ENCODE measurements around the gene DBF4.

DNA sequence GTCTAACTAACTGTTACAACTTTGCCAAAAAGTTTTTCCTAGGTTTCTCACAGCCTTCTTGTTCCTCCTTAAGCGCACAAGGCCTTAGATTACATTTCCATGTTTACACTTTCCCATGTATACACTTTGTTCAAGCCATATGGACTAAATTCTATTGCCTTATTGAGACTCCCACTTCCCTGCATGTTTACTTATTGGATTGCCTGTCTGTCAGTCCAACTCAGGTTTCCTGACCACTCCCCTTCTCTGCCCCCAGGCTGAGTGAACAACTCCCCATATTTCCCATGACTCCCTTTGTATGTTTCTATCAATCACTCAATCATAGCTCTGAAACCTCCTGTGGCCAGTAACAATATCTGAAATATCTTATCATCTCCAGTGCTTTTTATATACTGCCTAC lies 43.2 kb upstream of the DBF4 start:
- TF ChIP-seq CHD1 (IDR thresholded peaks at IDR 0.05; ENCODE audit: low read depth, low read length), result no peak
- TF ChIP-seq MXI1 (IDR thresholded peaks at IDR 0.05; ENCODE audit: borderline replicate concordance, low read depth, low read length), result no peak
- TF ChIP-seq, protein P1, sequence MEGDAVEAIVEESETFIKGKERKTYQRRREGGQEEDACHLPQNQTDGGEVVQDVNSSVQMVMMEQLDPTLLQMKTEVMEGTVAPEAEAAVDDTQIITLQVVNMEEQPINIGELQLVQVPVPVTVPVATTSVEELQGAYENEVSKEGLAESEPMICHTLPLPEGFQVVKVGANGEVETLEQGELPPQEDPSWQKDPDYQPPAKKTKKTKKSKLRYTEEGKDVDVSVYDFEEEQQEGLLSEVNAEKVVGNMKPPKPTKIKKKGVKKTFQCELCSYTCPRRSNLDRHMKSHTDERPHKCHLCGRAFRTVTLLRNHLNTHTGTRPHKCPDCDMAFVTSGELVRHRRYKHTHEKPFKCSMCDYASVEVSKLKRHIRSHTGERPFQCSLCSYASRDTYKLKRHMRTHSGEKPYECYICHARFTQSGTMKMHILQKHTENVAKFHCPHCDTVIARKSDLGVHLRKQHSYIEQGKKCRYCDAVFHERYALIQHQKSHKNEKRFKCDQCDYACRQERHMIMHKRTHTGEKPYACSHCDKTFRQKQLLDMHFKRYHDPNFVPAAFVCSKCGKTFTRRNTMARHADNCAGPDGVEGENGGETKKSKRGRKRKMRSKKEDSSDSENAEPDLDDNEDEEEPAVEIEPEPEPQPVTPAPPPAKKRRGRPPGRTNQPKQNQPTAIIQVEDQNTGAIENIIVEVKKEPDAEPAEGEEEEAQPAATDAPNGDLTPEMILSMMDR (conservative IDR thresholded peaks at IDR 0.05; ENCODE audit: low read depth, low read length), result no peak
- TF ChIP-seq, protein P2, sequence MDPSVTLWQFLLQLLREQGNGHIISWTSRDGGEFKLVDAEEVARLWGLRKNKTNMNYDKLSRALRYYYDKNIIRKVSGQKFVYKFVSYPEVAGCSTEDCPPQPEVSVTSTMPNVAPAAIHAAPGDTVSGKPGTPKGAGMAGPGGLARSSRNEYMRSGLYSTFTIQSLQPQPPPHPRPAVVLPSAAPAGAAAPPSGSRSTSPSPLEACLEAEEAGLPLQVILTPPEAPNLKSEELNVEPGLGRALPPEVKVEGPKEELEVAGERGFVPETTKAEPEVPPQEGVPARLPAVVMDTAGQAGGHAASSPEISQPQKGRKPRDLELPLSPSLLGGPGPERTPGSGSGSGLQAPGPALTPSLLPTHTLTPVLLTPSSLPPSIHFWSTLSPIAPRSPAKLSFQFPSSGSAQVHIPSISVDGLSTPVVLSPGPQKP (IDR thresholded peaks at IDR 0.05; ENCODE audit: borderline replicate concordance, low read depth, low read length), result no peak
- TF ChIP-seq MAFK (IDR thresholded peaks at IDR 0.05; ENCODE audit: low read depth, low read length), result no peak
- no peak for TF ChIP-seq BHLHE40 (IDR thresholded peaks at IDR 0.05; ENCODE audit: low read depth, low read length)
- TF ChIP-seq, protein P3, sequence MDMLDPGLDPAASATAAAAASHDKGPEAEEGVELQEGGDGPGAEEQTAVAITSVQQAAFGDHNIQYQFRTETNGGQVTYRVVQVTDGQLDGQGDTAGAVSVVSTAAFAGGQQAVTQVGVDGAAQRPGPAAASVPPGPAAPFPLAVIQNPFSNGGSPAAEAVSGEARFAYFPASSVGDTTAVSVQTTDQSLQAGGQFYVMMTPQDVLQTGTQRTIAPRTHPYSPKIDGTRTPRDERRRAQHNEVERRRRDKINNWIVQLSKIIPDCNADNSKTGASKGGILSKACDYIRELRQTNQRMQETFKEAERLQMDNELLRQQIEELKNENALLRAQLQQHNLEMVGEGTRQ (IDR thresholded peaks at IDR 0.05; ENCODE audit: low read depth, low read length), result no peak
- TF ChIP-seq POLR2A (IDR thresholded peaks at IDR 0.05; ENCODE audit: low read depth, low read length), result no peak
- TF ChIP-seq RCOR1 (IDR thresholded peaks at IDR 0.05; ENCODE audit: insufficient replicate concordance, low read length), result no peak
- TF ChIP-seq CEBPB (IDR thresholded peaks at IDR 0.05; ENCODE audit: low read depth, low read length), result no peak
- TF ChIP-seq RAD21 (IDR thresholded peaks at IDR 0.05; ENCODE audit: low read length), result no peak
- no peak for TF ChIP-seq SMC3 (IDR thresholded peaks at IDR 0.05; ENCODE audit: low read depth, low read length)
- no peak for TF ChIP-seq MAZ (IDR thresholded peaks at IDR 0.05; ENCODE audit: borderline replicate concordance, low read depth, low read length)

Measured in IMR-90 (cell line).